ENCODE results near the gene CDHR4. TPM values are rescaled to one million over a fixed set of nuclear protein-coding genes. Genes with fewer than 3 reads are reported as not detected.
"Not testable (repeated sequence)": the region's sequence is repeated elsewhere in the genome, so short reads cannot be mapped to it uniquely, and the experiment has no call there.

The CDHR4 gene
- total RNA-seq, 2 experiments from 2014 or later = 0.17 TPM; not detected in 1

- ATAC-seq (ENCODE audit: poor library complexity) (no peak), DNase-seq (peak in 1 of 14 experiments; percentile 14)
- H3K4me1 ChIP-seq (ENCODE audit: insufficient read depth, low read length) = peaks cover 61% of the 10 kb centered on the region
- H3K4me1 Mint-ChIP-seq (ENCODE audit: low read depth) = peaks cover 54% of the 10 kb centered on the region
- H3K27ac Mint-ChIP-seq = no peak overlapping the region
- no peaks in the 10 kb centered on the region for H3K9me3 Mint-ChIP-seq
- H3K27ac ChIP-seq (ENCODE audit: low read depth in 1 of 2, low read length in 2 of 2) = no peak overlapping the region
- POLR2A ChIA-PET = no interaction called here
- peaks cover 53% of the 10 kb centered on the region for H3K36me3 Mint-ChIP-seq (ENCODE audit: low read depth)
- TF ChIP-seq CTCF (IDR thresholded peaks at IDR 0.05) = no peak
- H3K27me3 ChIP-seq (ENCODE audit: control insufficient read depth in 1 of 2, insufficient read depth in 2 of 2, low read length in 2 of 2) = no peaks in the 10 kb centered on the region
- intact Hi-C loops (cut with DNase I, micrococcal nuclease) = no loop called here
- no peak overlapping the region for H3K4me3 ChIP-seq (ENCODE audit: low read length)
- no peaks in the 10 kb centered on the region for H3K27me3 Mint-ChIP-seq
- peak overlapping the region; percentile 70 for H3K4me3 Mint-ChIP-seq
- CTCF ChIA-PET = no interaction called here
- H3K36me3 ChIP-seq (ENCODE audit: insufficient read depth, low read length) = peaks cover 26% of the 10 kb centered on the region
- no peaks in the 10 kb centered on the region for H3K9me3 ChIP-seq (ENCODE audit: control insufficient read depth in 1 of 2, insufficient read depth in 1 of 2, low read length in 2 of 2)
Measured at GRCh38 chr3:49781415-49782199, 18.1 kb downstream of the CDHR4 start.

GRCh38 chr3:49780975-49781365, 18.7 kb downstream of the CDHR4 start:
- intact Hi-C loops (cut with DNase I, micrococcal nuclease); H3K4me3 ChIP-seq (ENCODE audit: low read length); H3K4me3 Mint-ChIP-seq; H3K9me3 ChIP-seq (ENCODE audit: control insufficient read depth in 1 of 2, insufficient read depth in 1 of 2, low read length in 2 of 2); CTCF ChIA-PET; H3K27me3 Mint-ChIP-seq; ATAC-seq (ENCODE audit: poor library complexity); POLR2A ChIA-PET; H3K9me3 Mint-ChIP-seq; H3K27me3 ChIP-seq (ENCODE audit: control insufficient read depth in 1 of 2, insufficient read depth in 2 of 2, low read length in 2 of 2); H3K27ac ChIP-seq (ENCODE audit: low read depth in 1 of 2, low read length in 2 of 2): not testable (repeated sequence)
- H3K36me3 Mint-ChIP-seq (ENCODE audit: low read depth) = peaks cover 51% of the 10 kb centered on the region
- peak overlapping the region; percentile 3 for H3K27ac Mint-ChIP-seq
- peaks cover 60% of the 10 kb centered on the region for H3K4me1 ChIP-seq (ENCODE audit: insufficient read depth, low read length)
- H3K4me1 Mint-ChIP-seq (ENCODE audit: low read depth) = peaks cover 53% of the 10 kb centered on the region
- peak in 1 of 14 experiments; percentile 2 for DNase-seq
- H3K36me3 ChIP-seq (ENCODE audit: insufficient read depth, low read length) = peaks cover 28% of the 10 kb centered on the region

- DNase-seq = no peak
- Histone ChIP-seq H3K9me3 (ENCODE audit: control insufficient read depth in 1 of 2, insufficient read depth in 1 of 2, low read length in 2 of 2) (no peaks in the 10 kb centered on the region), H3K4me3 (ENCODE audit: low read length) (no peak overlapping the region), H3K36me3 (ENCODE audit: insufficient read depth, low read length) (peaks cover 28% of the 10 kb centered on the region), H3K27me3 (ENCODE audit: control insufficient read depth in 1 of 2, insufficient read depth in 2 of 2, low read length in 2 of 2) (no peaks in the 10 kb centered on the region), H3K27ac (ENCODE audit: low read depth in 1 of 2, low read length in 2 of 2) (no peak overlapping the region), H3K4me1 (ENCODE audit: insufficient read depth, low read length) (peaks cover 54% of the 10 kb centered on the region)
- intact Hi-C loops (cut with DNase I, micrococcal nuclease) = no loop called here
- H3K27me3 Mint-ChIP-seq = no peaks in the 10 kb centered on the region
- CTCF ChIA-PET = interaction anchor here (1.5 kb wide), 1 partner anchor 22 kb away, joined by 4 read pairs; the partner anchor contains the start of gene INKA1
- no peaks in the 10 kb centered on the region for H3K9me3 Mint-ChIP-seq
- H3K27ac Mint-ChIP-seq = peak overlapping the region; percentile 3
- H3K4me3 Mint-ChIP-seq = no peak overlapping the region
- H3K4me1 Mint-ChIP-seq (ENCODE audit: low read depth) = peaks cover 54% of the 10 kb centered on the region
- TF ChIP-seq CTCF (IDR thresholded peaks at IDR 0.05) = no peak
- POLR2A ChIA-PET = interaction anchor here (0.6 kb wide), 1 partner anchor 56 kb away, joined by 3 read pairs; the partner anchor contains the start of gene GMPPB
- ATAC-seq (ENCODE audit: poor library complexity) = no peak
- H3K36me3 Mint-ChIP-seq (ENCODE audit: low read depth) = peaks cover 52% of the 10 kb centered on the region
Measured at GRCh38 chr3:49780080-49780974, 19.3 kb downstream of the CDHR4 start.
